GM23338 (cell line): ENCODE measurements around the gene OR6C68. TPM values are rescaled to one million over a fixed set of nuclear protein-coding genes. Genes with fewer than 3 reads are reported as not detected.

Experiments used
- ATAC-seq: fragments of 200-7000 bp; cut with Tn5 transposase; 3 replicates; pipeline ENCODE4 v1.9.1; 2020
- DNase-seq: peaks from one replicate; pipeline ENCODE4 v3.0.0-alpha.2; 2015; ENCODE audit warnings: low spot score
- H2AFZ ChIP-seq: fragments of 200-600 bp; sonication (generic); 2 replicates; pipeline ENCODE4 v1.8.0; 2016; ENCODE audit warnings: antibody characterized with exemption, mild to moderate bottlenecking, moderate library complexity
- H3F3A ChIP-seq: fragments of 200-600 bp; sonication (generic); replicated peaks from 2 replicates; pipeline ENCODE4 v1.8.0; 2017; ENCODE audit warnings: antibody characterized with exemption, mixed run types, low read depth
- H3K27ac ChIP-seq: fragments of 200-600 bp; sonication (generic); 2 replicates; pipeline ENCODE4 v1.6.1; 2016; ENCODE audit warnings: low read depth
- H3K27me3 ChIP-seq: fragments of 200-600 bp; sonication (generic); 2 replicates; pipeline ENCODE4 v1.8.0; 2016; ENCODE audit warnings: mild to moderate bottlenecking, mixed run types, moderate library complexity; ENCODE audit not compliant: insufficient read depth
- H3K36me3 ChIP-seq: fragments of 200-600 bp; sonication (generic); 2 replicates; pipeline ENCODE4 v1.8.0; 2016; ENCODE audit warnings: mild to moderate bottlenecking; ENCODE audit not compliant: insufficient read depth
- H3K4me1 ChIP-seq: fragments of 200-600 bp; sonication (generic); 2 replicates; pipeline ENCODE4 v1.8.0; 2016; ENCODE audit warnings: mild to moderate bottlenecking, moderate library complexity; ENCODE audit not compliant: insufficient read depth
- H3K4me2 ChIP-seq: fragments of 200-600 bp; sonication (generic); 2 replicates; pipeline ENCODE4 v1.7.1; 2017; ENCODE audit warnings: mixed run types
- H3K4me3 ChIP-seq: fragments of 200-600 bp; sonication (generic); 2 replicates; pipeline ENCODE4 v1.6.1; 2016; ENCODE audit warnings: mixed run types
- H3K79me2 ChIP-seq: fragments of 200-600 bp; sonication (generic); replicated peaks from 2 replicates; pipeline ENCODE4 v1.8.0; 2017; ENCODE audit warnings: mild to moderate bottlenecking; ENCODE audit not compliant: insufficient read depth
- H3K9me2 ChIP-seq: fragments of 200-600 bp; sonication (generic); 2 replicates; pipeline ENCODE4 v1.8.0; 2017; ENCODE audit not compliant: insufficient read depth
- H4K20me1 ChIP-seq: fragments of 200-600 bp; sonication (generic); replicated peaks from 2 replicates; pipeline ENCODE4 v1.8.0; 2017; ENCODE audit warnings: mild to moderate bottlenecking; ENCODE audit not compliant: insufficient read depth
- H3K27ac Mint-ChIP-seq: 2 replicates; pipeline ENCODE4 v1.8.0; 2020; ENCODE audit warnings: inconsistent platforms, mild to moderate bottlenecking, moderate library complexity, mixed read lengths
- H3K27me3 Mint-ChIP-seq: 3 replicates; pipeline ENCODE4 v1.8.0; 2022; ENCODE audit warnings: low read depth, mild to moderate bottlenecking, moderate library complexity, mixed read lengths, inconsistent platforms; ENCODE audit not compliant: insufficient read depth, poor library complexity
- H3K36me3 Mint-ChIP-seq: 3 replicates; pipeline ENCODE4 v1.8.0; 2021; ENCODE audit warnings: low read depth, mild to moderate bottlenecking, inconsistent platforms, moderate library complexity, mixed read lengths
- H3K4me1 Mint-ChIP-seq: 3 replicates; pipeline ENCODE4 v1.8.0; 2020; ENCODE audit warnings: mild to moderate bottlenecking, inconsistent platforms, mixed read lengths
- H3K4me3 Mint-ChIP-seq: 3 replicates; pipeline ENCODE4 v1.8.0; 2021; ENCODE audit warnings: moderate library complexity, mild to moderate bottlenecking, inconsistent platforms, mixed read lengths
- H3K9me3 Mint-ChIP-seq: 3 replicates; pipeline ENCODE4 v1.8.0; 2020; ENCODE audit warnings: moderate library complexity, mild to moderate bottlenecking, inconsistent platforms, mixed read lengths
- CREB1 ChIP-seq: fragments of 250-450 bp; sonication (Bioruptor Pico); IDR thresholded peaks from 2 replicates; pipeline ENCODE4 v1.5.0; 2020; ENCODE audit warnings: low read depth, mild to moderate bottlenecking, moderate library complexity
- CTCF ChIP-seq, 2 experiments: fragments of 200-600 bp in 1 of 2; sonication (generic) in 1 of 2; conservative IDR thresholded peaks; 2 replicates each; pipeline versions ENCODE4 v1.5.1 to v1.6.1; 2016 to 2017; ENCODE audit warnings: antibody characterized with exemption in 2 of 2, low read depth in 2 of 2, mild to moderate bottlenecking in 2 of 2, moderate library complexity in 1 of 2
- EZH2 ChIP-seq: fragments of 200-600 bp; sonication (generic); IDR thresholded peaks from one replicate; pipeline ENCODE4 v1.8.0; 2017; ENCODE audit warnings: antibody characterized with exemption, mild to moderate bottlenecking, low read depth; ENCODE audit not compliant: unreplicated experiment
- POLR2AphosphoS5 ChIP-seq: IDR thresholded peaks from 2 replicates; pipeline ENCODE4 v1.6.1; 2016; ENCODE audit warnings: antibody characterized with exemption, low read depth
- STAT1 ChIP-seq: IDR thresholded peaks from one replicate; pipeline ENCODE4 v1.6.1; 2016; ENCODE audit warnings: antibody characterized with exemption; ENCODE audit not compliant: unreplicated experiment
- ZNF462 ChIP-seq: fragments of 250-450 bp; sonication (Bioruptor Pico); IDR thresholded peaks from 2 replicates; pipeline ENCODE4 v1.5.0; 2020; ENCODE audit warnings: mild to moderate bottlenecking, moderate library complexity
- polyA plus RNA-seq: library from polyadenylated mRNA; unstranded; fragments of >200 nt; fragmentation: Nextera tagmentation; extraction: Ambion mirVana; gene quantifications from 2 replicates; pipeline ENCODE4 v1.2.1, GENCODE V29; 2016
- total RNA-seq: library from RNA; depleted of rRNA; stranded (reverse); fragments of >200 nt; shearing (Covaris generic); gene quantifications from 2 replicates; pipeline ENCODE4 v1.2.3, GENCODE V29; 2014

The OR6C68 gene
- total and polyA plus RNA-seq, 2 experiments from 2014 or later = not detected

- Mint-ChIP-seq H3K36me3 (peaks cover 3% of the 10 kb centered on the region; the same call in 2 of the 3 replicates), H3K27me3 (no peaks in the 10 kb centered on the region), H3K9me3 (peaks cover 7% of the 10 kb centered on the region; the same call in 2 of the 3 replicates), H3K4me1 (no peaks in the 10 kb centered on the region), H3K27ac (no peak overlapping the region), H3K4me3 (no peak overlapping the region)
- Histone ChIP-seq H3K27ac (no peak overlapping the region), H2AFZ (peak overlapping the region; percentile 74), H3F3A (no peaks in the 10 kb centered on the region), H3K4me3 (no peak overlapping the region), H3K4me2 (no peak overlapping the region), H3K79me2 (no peaks in the 10 kb centered on the region), H3K27me3 (no peaks in the 10 kb centered on the region), H3K4me1 (no peaks in the 10 kb centered on the region), H3K9me2 (no peaks in the 10 kb centered on the region), H3K36me3 (no peaks in the 10 kb centered on the region), H4K20me1 (no peaks in the 10 kb centered on the region)
- DNase-seq (peak; percentile 11), ATAC-seq (peak; percentile 42; the same call in 2 of the 3 replicates)
- TF ChIP-seq ZNF462 (CRISPR knock-in tag) (no peak), CTCF (conservative IDR thresholded peaks at IDR 0.05; ENCODE audit: low read depth in 2 of 2) (peak; percentile 38 to 52)
Observed at GRCh38 chr12:55446326-55446725, 45.9 kb upstream of the OR6C68 start.

DNA sequence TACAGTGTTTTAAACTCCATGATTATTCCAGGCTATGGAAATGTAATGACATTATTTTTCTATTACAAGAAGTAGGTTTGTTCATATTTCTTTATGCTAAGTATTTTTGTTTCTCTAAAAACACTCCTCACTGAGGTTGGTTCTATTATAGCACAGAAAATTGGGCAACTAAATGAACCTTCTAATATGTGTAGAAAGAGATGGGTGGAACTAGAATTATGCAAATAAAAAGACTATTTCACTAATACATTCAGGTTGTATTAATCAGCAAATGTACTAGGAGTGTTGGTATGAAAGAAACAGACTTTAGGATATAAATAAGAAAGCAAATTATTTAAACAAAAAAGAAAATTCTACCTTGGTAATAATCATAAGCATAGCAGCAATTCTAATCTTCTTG lies 43.4 kb upstream of the OR6C68 start:
- H3K4me2 ChIP-seq = no peak overlapping the region
- TF ChIP-seq STAT1 (no peak), EZH2 (no peak), CTCF (conservative IDR thresholded peaks at IDR 0.05; ENCODE audit: low read depth in 2 of 2) (no peak), CREB1 (CRISPR knock-in tag) (no peak), POLR2AphosphoS5 (no peak)

More for the DNA sequence above, 43.4 kb upstream of the OR6C68 start:
- Histone ChIP-seq H3F3A (no peaks in the 10 kb centered on the region), H4K20me1 (no peaks in the 10 kb centered on the region), H3K4me1 (no peaks in the 10 kb centered on the region), H3K9me2 (no peaks in the 10 kb centered on the region), H3K27me3 (no peaks in the 10 kb centered on the region), H3K79me2 (no peaks in the 10 kb centered on the region), H3K27ac (no peak overlapping the region), H3K36me3 (no peaks in the 10 kb centered on the region), H2AFZ (no peak overlapping the region), H3K4me3 (no peak overlapping the region)
- ATAC-seq (no peak), DNase-seq (no peak)
- Mint-ChIP-seq H3K36me3 (no peaks in the 10 kb centered on the region), H3K9me3 (no peaks in the 10 kb centered on the region), H3K4me3 (no peak overlapping the region), H3K27ac (no peak overlapping the region), H3K27me3 (no peaks in the 10 kb centered on the region), H3K4me1 (no peaks in the 10 kb centered on the region)
